Activated CD8-positive, alpha-beta memory T cell treated with anti-CD3 and anti-CD28 coated beads for 48 hours (primary cell): ENCODE measurements around the gene RNU1-2.
"Not testable (repeated sequence)": the region's sequence is repeated elsewhere in the genome, so short reads cannot be mapped to it uniquely, and the experiment has no call there.

Experiments used
- DNase-seq, 3 experiments: peaks; one replicate each; pipeline ENCODE4 v3.0.0-alpha.2; 2020; ENCODE audit warnings: low read depth in 2 of 3, low spot score in 2 of 3

Gene RNU1-2

GRCh38 chr1:16888860-16889816, 6.6 kb upstream of the RNU1-2 start:
- DNase-seq = peak; percentile 60 to 86 (median 80)

GRCh38 chr1:16890539-16891021, 5.2 kb upstream of the RNU1-2 start:
- DNase-seq = not testable (repeated sequence)

- DNase-seq = not testable (repeated sequence)
Observed at GRCh38 chr1:16891057-16891456, 4.7 kb upstream of the RNU1-2 start.

GRCh38 chr1:16892978-16893525, 2.7 kb upstream of the RNU1-2 start:
- DNase-seq = not testable (repeated sequence)

GRCh38 chr1:16893796-16894195, 2.0 kb upstream of the RNU1-2 start:
- not testable (repeated sequence) for DNase-seq

GRCh38 chr1:16894338-16894737, 1.4 kb upstream of the RNU1-2 start:
- DNase-seq = not testable (repeated sequence)

GRCh38 chr1:16895233-16895597, 565 bp upstream of the RNU1-2 start:
- DNase-seq = not testable (repeated sequence)

GRCh38 chr1:16896316-16897055, 706 bp downstream of the RNU1-2 start:
- peak in 2 of 3 experiments; percentile 63 to 68 for DNase-seq

- DNase-seq = not testable (repeated sequence)
Observed at GRCh38 chr1:16897653-16898052, 1.9 kb downstream of the RNU1-2 start.

- DNase-seq = not testable (repeated sequence)
Observed at GRCh38 chr1:16898298-16898697, 2.5 kb downstream of the RNU1-2 start.

GRCh38 chr1:16899020-16899419, 3.2 kb downstream of the RNU1-2 start:
- DNase-seq = not testable (repeated sequence)

GRCh38 chr1:16900751-16901150, 5.0 kb downstream of the RNU1-2 start:
- DNase-seq = no peak

- not testable (repeated sequence) for DNase-seq
Observed at GRCh38 chr1:16901371-16901770, 5.6 kb downstream of the RNU1-2 start.

GRCh38 chr1:16903054-16903453, 7.3 kb downstream of the RNU1-2 start:
- no peak for DNase-seq

- DNase-seq = no peak
Observed at GRCh38 chr1:16903458-16903796, 7.6 kb downstream of the RNU1-2 start.

- DNase-seq = peak; percentile 96 to 99 (median 96)
Observed at GRCh38 chr1:16904560-16905109, 8.9 kb downstream of the RNU1-2 start.

GRCh38 chr1:16905110-16905867, 9.5 kb downstream of the RNU1-2 start:
- DNase-seq = no peak

- DNase-seq = no peak
Observed at GRCh38 chr1:16905868-16906702, 10.3 kb downstream of the RNU1-2 start.

- no peak for DNase-seq
Observed at GRCh38 chr1:16906873-16907272, 11.1 kb downstream of the RNU1-2 start.
